Stomach (tissue), 9 donors: ENCODE data around the gene TRAK1. TPM values are rescaled to one million over a fixed set of nuclear protein-coding genes. Genes with fewer than 3 reads are reported as not detected.
"Not testable (repeated sequence)": the region's sequence is repeated elsewhere in the genome, so short reads cannot be mapped to it uniquely, and the experiment has no call there.

ENCODE experiments used
- DNase-seq, 2 donors: peaks; one replicate each; pipeline versions ENCODE4 v3.0.0 to v3.0.0-alpha.2; 2013 to 2019
- H3K27ac ChIP-seq, 5 donors: fragments of 200-600 bp in 4 of 5; sonication (generic) in 4 of 5; one replicate each; pipeline ENCODE4 v1.5.1; 2013 to 2019; ENCODE audit warnings: mild to moderate bottlenecking in 1 of 5, moderate library complexity in 1 of 5
- H3K27me3 ChIP-seq, 3 donors: fragments of 200-600 bp; sonication (generic); one replicate each; pipeline ENCODE4 v1.5.1; 2017 to 2019; ENCODE audit warnings: mixed run types in 1 of 3
- H3K36me3 ChIP-seq, 4 donors: fragments of 200-600 bp; sonication (generic); 1 replicate in 3 of 4; 2 replicates in 1 of 4; pipeline ENCODE4 v1.5.1; 2016 to 2019
- H3K4me1 ChIP-seq, 4 donors: fragments of 200-600 bp; sonication (generic); one replicate each; pipeline ENCODE4 v1.5.1; 2016 to 2019
- H3K4me3 ChIP-seq, 4 donors: fragments of 200-600 bp; sonication (generic) in 3 of 4; one replicate each; pipeline ENCODE4 v1.5.1; 2016 to 2019; ENCODE audit warnings: mild to moderate bottlenecking in 1 of 4
- H3K9me3 ChIP-seq, 4 donors: fragments of 200-600 bp; sonication (generic); one replicate each; pipeline ENCODE4 v1.5.1; 2016 to 2019
- EP300 ChIP-seq: sonication (generic); formaldehyde crosslinking; IDR thresholded peaks from one replicate; pipeline ENCODE4 v1.6.1; 2017; ENCODE audit warnings: antibody characterized with exemption
- POLR2A ChIP-seq, 4 donors: fragments of 450-650 bp; IDR thresholded peaks; one replicate each; pipeline ENCODE4 v1.6.1; 2016; ENCODE audit warnings: antibody characterized with exemption in 4 of 4, control low read depth in 2 of 4, mild to moderate bottlenecking in 1 of 4, moderate library complexity in 1 of 4
- POLR2AphosphoS5 ChIP-seq, 3 donors: sonication (generic); formaldehyde crosslinking; IDR thresholded peaks; one replicate each; pipeline ENCODE4 v1.6.1; 2016; ENCODE audit warnings: antibody characterized with exemption in 3 of 3
- WGBS, 5 donors: extraction: QIAGEN DNeasy Blood & Tissue Kit in 3 of 5; methylation state at CpG; one replicate each; pipeline versions ENCODE4 v1.1.5 to v1.1.7; 2013 to 2018; 5-methylcytosine and 5-hydroxymethylcytosine counted together
- intact Hi-C: fragments of 100-400 bp; cut with DNase I; formaldehyde crosslinking; loops from one replicate; pipeline ENCODE4 v1.15.1; 2023; ENCODE audit warnings: low total_unique reads
- polyA plus RNA-seq, 3 donors: library from polyadenylated mRNA; stranded (reverse); fragments of 200-250 nt; gene quantifications; one replicate each; pipeline ENCODE4 v1.2.3, GENCODE V29; 2013
- total RNA-seq, 5 donors: library from RNA; depleted of rRNA; stranded (reverse); fragments of >200 nt; gene quantifications; one replicate each; pipeline versions ENCODE4 v1.1.0 to v1.2.3, GENCODE V29; 2014 to 2016
- TF ChIP-seq, protein P1 (sequence below), 7 experiments: fragments of 450-650 bp in 4 of 7; fragments of 200-600 bp in 3 of 7; sonication (generic) in 3 of 7; IDR thresholded peaks; one replicate each; pipeline ENCODE4 v1.5.1; 2016 to 2019; ENCODE audit warnings: antibody characterized with exemption in 7 of 7, control low read depth in 2 of 7, mild to moderate bottlenecking in 1 of 7
- donor health status: healthy with polysubstance abuse.
- donor health status: Bipolar disorder and iron deficiency.
- donor health status: healthy.

Gene TRAK1
- total and polyA plus RNA-seq, 8 donors: 17.2 to 328 (median 86.0) TPM

DNA sequence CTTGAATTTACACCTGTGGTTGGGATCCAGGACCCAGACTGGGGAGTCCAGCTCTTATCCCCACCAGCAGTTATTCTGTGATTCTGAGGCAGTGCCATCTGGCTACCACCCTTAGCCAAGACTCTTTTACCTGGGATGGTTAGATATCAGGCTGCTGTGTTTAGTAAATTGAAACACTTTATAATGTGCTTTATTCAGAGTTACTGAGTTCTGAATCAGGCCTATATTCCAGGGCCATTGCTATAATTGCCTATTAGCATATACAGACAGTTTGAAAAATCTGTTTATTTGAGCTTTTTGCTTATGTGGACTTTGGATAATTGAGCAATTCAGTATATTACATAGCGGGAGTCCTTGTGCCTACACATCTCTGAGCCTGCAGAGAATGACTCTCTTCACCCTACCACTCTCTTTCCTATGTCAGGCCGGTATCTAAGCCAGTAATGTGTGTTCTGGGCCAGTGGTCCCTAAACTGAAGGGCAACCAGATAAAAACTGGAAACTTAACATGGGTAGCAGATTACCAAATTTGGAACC is 45.4 kb upstream of the TRAK1 start:
- WGBS, 5 donors: 88 to 98% (median 92%) methylated on average over 2 of the region's 2 CpGs
- no peak for DNase-seq
- no peaks in the 10 kb centered on the region for H3K27me3 ChIP-seq
- H3K9me3 ChIP-seq: no peaks in the 10 kb centered on the region
- H3K27ac ChIP-seq: peak overlapping the region in 1 of 5 donors; percentile 44
- H3K36me3 ChIP-seq: no peaks in the 10 kb centered on the region
- TF ChIP-seq POLR2A (IDR thresholded peaks at IDR 0.05) (no peak), EP300 (no peak), POLR2AphosphoS5 (IDR thresholded peaks at IDR 0.05) (no peak)
- TF ChIP-seq, protein P1, sequence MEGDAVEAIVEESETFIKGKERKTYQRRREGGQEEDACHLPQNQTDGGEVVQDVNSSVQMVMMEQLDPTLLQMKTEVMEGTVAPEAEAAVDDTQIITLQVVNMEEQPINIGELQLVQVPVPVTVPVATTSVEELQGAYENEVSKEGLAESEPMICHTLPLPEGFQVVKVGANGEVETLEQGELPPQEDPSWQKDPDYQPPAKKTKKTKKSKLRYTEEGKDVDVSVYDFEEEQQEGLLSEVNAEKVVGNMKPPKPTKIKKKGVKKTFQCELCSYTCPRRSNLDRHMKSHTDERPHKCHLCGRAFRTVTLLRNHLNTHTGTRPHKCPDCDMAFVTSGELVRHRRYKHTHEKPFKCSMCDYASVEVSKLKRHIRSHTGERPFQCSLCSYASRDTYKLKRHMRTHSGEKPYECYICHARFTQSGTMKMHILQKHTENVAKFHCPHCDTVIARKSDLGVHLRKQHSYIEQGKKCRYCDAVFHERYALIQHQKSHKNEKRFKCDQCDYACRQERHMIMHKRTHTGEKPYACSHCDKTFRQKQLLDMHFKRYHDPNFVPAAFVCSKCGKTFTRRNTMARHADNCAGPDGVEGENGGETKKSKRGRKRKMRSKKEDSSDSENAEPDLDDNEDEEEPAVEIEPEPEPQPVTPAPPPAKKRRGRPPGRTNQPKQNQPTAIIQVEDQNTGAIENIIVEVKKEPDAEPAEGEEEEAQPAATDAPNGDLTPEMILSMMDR (IDR thresholded peaks at IDR 0.05): no peak
- intact Hi-C loops: no loop called here
- H3K4me3 ChIP-seq: no peak overlapping the region
- H3K4me1 ChIP-seq: peaks cover 23 to 56% (median 39%) of the 10 kb centered on the region in 4 donors

DNA sequence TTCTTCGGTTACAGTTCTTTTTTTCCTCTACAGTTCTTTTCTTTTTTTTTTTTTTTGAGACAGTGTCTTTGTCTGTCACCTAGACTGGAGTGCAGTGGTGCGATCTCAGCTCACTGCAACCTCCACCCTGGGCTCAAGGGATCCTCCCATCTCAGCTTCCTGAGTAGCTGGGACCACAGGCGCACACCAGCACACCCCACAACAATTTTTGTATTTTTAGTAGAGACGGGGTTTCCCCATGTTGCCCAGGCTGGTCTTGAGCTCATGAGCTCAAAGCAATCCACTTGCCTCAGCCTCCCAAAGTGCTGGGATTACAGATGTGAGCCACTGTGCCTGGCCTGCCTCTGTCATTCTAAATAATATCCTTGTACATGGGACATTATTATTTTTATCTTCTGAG is 42.6 kb upstream of the TRAK1 start:
- H3K27ac ChIP-seq, H3K36me3 ChIP-seq, intact Hi-C loops, H3K9me3 ChIP-seq, H3K4me3 ChIP-seq, H3K27me3 ChIP-seq, DNase-seq: not testable (repeated sequence)
- 49 to 78% (median 57%) methylated on average over 4 of the region's 4 CpGs for WGBS, 5 donors
- peaks cover 31 to 69% (median 49%) of the 10 kb centered on the region in 4 donors for H3K4me1 ChIP-seq

DNA sequence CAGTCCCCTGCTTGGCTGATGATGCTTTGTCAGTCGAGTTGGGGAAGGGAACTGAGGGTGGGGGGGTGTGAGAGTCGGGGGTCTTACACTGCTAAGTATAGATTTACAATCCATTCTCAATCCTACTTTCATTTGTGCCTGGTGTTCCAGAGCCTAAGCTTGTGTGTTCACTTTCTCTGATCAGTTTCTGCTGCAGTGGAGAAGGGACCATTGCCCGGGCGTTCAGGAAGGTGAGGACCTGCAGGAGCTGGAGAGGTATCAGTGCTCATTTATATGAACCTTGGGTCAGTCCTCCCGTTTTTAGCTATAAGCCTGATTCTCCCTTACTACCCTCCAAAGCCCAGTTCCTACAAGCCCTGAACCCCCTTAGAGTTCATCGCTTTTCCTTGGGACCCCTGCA is 41.0 kb upstream of the TRAK1 start:
- WGBS, 5 donors: 85 to 90% (median 88%) methylated on average over 6 of the region's 6 CpGs
- no peak for TF ChIP-seq EP300
- no peak for TF ChIP-seq POLR2AphosphoS5 (IDR thresholded peaks at IDR 0.05)
- TF ChIP-seq, protein P1 (IDR thresholded peaks at IDR 0.05): no peak
- TF ChIP-seq POLR2A (IDR thresholded peaks at IDR 0.05): no peak
- Histone ChIP-seq H3K4me1 (peaks cover 30 to 66% (median 47%) of the 10 kb centered on the region in 4 donors), H3K4me3 (no peak overlapping the region), H3K9me3 (no peaks in the 10 kb centered on the region), H3K27ac (peak overlapping the region in 1 of 5 donors; percentile 36), H3K27me3 (no peaks in the 10 kb centered on the region), H3K36me3 (no peaks in the 10 kb centered on the region)
- DNase-seq: no peak
- intact Hi-C loops: no loop called here

DNA sequence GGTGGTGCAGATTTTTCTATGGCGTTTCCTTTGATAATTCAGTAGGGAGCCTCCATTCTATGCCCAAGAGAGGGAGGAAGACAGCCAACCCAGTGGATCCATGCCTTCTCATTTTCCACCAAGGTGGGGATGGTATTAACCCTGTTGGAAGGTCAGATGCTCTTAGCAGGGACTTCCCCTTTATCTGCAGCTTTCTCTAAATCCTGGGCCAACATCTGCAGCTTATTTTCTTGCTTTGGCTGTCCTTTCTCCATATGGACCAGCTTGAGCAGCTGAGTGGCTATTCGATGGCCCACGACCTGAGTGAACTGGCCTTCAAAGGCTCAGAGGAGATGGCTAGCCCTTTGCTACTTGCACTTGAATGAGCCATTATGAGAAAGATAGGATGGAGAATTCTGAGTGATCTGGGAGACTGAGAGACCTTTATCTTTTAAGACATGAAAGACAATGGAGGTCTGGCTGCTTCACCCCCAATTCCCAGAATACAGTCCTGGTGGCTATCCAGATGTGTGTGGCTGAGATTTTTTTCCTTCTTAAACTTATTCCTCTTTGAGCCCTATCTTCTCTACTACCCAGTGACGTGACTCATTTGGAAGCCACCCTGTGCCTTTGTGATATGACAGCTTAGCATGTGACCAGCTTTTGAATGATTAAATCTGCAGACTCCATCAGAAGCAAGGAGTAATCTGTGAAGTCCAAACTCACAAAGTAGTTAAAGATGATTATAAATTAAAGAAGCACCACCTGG is 39.6 kb upstream of the TRAK1 start:
- no peak for DNase-seq
- H3K27me3 ChIP-seq: no peaks in the 10 kb centered on the region
- intact Hi-C loops: no loop called here
- peaks cover 26 to 68% (median 43%) of the 10 kb centered on the region in 4 donors for H3K4me1 ChIP-seq
- peak overlapping the region; percentile 77 to 92 (median 86) for H3K27ac ChIP-seq
- 69 to 81% (median 77%) methylated on average over 4 of the region's 4 CpGs for WGBS, 5 donors
- no peaks in the 10 kb centered on the region for H3K9me3 ChIP-seq
- TF ChIP-seq, protein P1 (IDR thresholded peaks at IDR 0.05): no peak
- no peak for TF ChIP-seq POLR2AphosphoS5 (IDR thresholded peaks at IDR 0.05)
- no peak for TF ChIP-seq EP300
- TF ChIP-seq POLR2A (IDR thresholded peaks at IDR 0.05): no peak
- no peaks in the 10 kb centered on the region for H3K36me3 ChIP-seq
- no peak overlapping the region for H3K4me3 ChIP-seq

DNA sequence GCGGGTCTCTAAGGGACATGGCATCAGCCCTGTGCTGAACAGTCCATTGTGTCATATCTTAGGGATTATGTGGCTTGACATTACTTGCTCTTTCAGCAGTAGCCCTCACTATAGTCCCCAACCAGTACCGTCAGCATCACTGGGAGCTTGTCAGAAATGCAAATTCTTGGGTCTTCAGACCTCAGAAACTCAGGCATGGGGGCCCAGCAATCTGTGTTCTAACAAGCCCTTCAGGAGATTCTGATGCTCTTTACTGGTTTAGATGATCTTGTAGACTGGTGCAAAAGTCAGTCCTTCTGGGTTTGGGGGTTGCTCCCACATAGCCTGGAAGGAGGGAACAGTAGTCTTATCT is 39.0 kb upstream of the TRAK1 start:
- no peaks in the 10 kb centered on the region for H3K9me3 ChIP-seq
- no peaks in the 10 kb centered on the region for H3K27me3 ChIP-seq
- no peak for TF ChIP-seq POLR2AphosphoS5 (IDR thresholded peaks at IDR 0.05)
- no peak for TF ChIP-seq POLR2A (IDR thresholded peaks at IDR 0.05)
- TF ChIP-seq EP300: no peak
- TF ChIP-seq, protein P1 (IDR thresholded peaks at IDR 0.05): no peak
- intact Hi-C loops: no loop called here
- DNase-seq: no peak
- peak overlapping the region; percentile 77 to 92 (median 86) for H3K27ac ChIP-seq
- WGBS, 5 donors: 46 to 73% (median 70%) methylated on average over 2 of the region's 2 CpGs
- no peak overlapping the region for H3K4me3 ChIP-seq
- H3K36me3 ChIP-seq: no peaks in the 10 kb centered on the region
- peaks cover 26 to 65% (median 43%) of the 10 kb centered on the region in 4 donors for H3K4me1 ChIP-seq
